ENCODE measurements around the gene TBC1D22A. TPM values are rescaled to one million over a fixed set of nuclear protein-coding genes. Genes with fewer than 3 reads are reported as not detected.

Gene TBC1D22A
- polyA plus RNA-seq, 1 donor from 2014 or later = 9.3 TPM

DNA sequence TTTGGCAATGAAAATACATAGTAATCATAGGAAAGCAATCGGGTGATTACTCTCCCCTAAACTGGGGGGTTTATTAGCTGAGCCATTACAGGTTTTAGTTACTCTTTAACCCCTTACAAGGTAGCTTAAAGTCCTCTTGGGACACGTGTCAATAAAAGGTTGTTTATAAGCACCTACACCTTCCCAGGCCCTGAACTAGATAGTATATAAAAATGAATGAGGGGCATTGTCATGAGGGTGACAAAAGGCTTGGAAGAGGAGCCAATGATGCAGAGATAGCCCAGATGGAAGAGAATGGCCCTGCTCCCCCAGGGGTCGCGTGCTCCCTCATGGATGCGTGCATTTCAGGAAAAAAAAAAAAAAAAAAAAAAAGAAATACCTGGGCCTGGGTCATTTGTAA, 276.9 kb downstream of the TBC1D22A start:
- no peak overlapping the region for H3K27ac ChIP-seq (ENCODE audit: low read length)
- no peak overlapping the region for H3K4me3 ChIP-seq (ENCODE audit: low read length)
- no peak overlapping the region for H3K4me2 ChIP-seq (ENCODE audit: low read length)
- no peaks in the 10 kb centered on the region for H3F3A ChIP-seq (ENCODE audit: insufficient read depth, low read length, poor library complexity, severe bottlenecking)
- no peak for TF ChIP-seq POLR2AphosphoS5 (IDR thresholded peaks at IDR 0.05)
- TF ChIP-seq SMC3 (conservative IDR thresholded peaks at IDR 0.05; ENCODE audit: poor library complexity) = no peak
- H3K9ac ChIP-seq (ENCODE audit: low read length) = no peak overlapping the region
- no peaks in the 10 kb centered on the region for H3K9me2 ChIP-seq (ENCODE audit: insufficient read depth, low read length)
- no peaks in the 10 kb centered on the region for H3K79me2 ChIP-seq (replicated peaks; ENCODE audit: insufficient read depth, low read length)
- H2AFZ ChIP-seq (ENCODE audit: low read depth, low read length) = no peak overlapping the region
- H3K27me3 ChIP-seq (ENCODE audit: insufficient read depth, low read depth, low read length) = no peaks in the 10 kb centered on the region
- no peaks in the 10 kb centered on the region for H3K9me3 ChIP-seq (ENCODE audit: low read length)
- no peaks in the 10 kb centered on the region for H4K20me1 ChIP-seq (ENCODE audit: insufficient read depth)
- H3K36me3 ChIP-seq (ENCODE audit: insufficient read depth, low read length) = no peaks in the 10 kb centered on the region

DNA sequence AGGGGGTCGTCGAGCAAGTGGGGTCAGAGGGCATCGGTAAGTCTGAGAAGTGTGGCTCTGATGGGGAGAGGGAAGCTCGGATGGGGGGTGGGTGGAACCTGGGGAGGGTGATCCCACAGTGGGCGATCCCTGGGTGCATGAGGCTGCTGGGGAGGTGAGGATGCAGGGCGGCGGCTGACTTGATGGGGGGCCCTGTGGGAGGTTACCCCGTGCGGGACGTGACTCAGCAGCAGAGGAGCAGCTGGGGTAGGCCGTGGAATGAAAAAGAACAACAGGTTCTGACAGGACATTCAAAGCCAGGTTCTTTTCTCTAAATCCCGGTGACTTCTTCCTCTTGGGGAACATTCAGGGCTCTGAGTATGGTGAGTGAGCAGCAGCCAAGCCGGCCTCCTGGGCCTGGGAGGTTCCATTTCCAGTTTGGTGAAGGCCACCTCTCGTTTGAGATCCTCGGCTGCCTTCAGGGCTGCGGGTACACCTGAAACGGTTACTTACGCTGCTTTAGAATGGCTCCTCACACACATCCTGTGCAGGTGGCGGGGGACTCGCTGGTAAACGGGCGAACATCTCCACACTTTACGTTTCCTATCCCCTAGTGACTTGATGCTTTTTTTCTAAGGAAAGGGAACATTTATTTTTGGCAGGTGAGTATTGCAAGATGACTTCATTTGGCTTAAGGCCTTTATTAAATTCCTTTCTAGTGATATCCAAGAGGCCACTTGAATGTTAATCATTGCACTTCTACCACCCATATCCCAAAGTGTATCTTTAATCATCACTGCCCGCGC, 278.2 kb downstream of the TBC1D22A start:
- H3F3A ChIP-seq (ENCODE audit: insufficient read depth, low read length, poor library complexity, severe bottlenecking) = no peaks in the 10 kb centered on the region
- no peaks in the 10 kb centered on the region for H3K36me3 ChIP-seq (ENCODE audit: insufficient read depth, low read length)
- no peaks in the 10 kb centered on the region for H3K27me3 ChIP-seq (ENCODE audit: insufficient read depth, low read depth, low read length)
- no peak overlapping the region for H2AFZ ChIP-seq (ENCODE audit: low read depth, low read length)
- no peaks in the 10 kb centered on the region for H3K9me2 ChIP-seq (ENCODE audit: insufficient read depth, low read length)
- no peak overlapping the region for H3K27ac ChIP-seq (ENCODE audit: low read length)
- no peaks in the 10 kb centered on the region for H3K79me2 ChIP-seq (replicated peaks; ENCODE audit: insufficient read depth, low read length)
- H3K4me2 ChIP-seq (ENCODE audit: low read length) = no peak overlapping the region
- no peaks in the 10 kb centered on the region for H4K20me1 ChIP-seq (ENCODE audit: insufficient read depth)
- H3K4me3 ChIP-seq (ENCODE audit: low read length) = no peak overlapping the region
- no peaks in the 10 kb centered on the region for H3K9me3 ChIP-seq (ENCODE audit: low read length)
- no peak overlapping the region for H3K9ac ChIP-seq (ENCODE audit: low read length)
- TF ChIP-seq, protein P1, sequence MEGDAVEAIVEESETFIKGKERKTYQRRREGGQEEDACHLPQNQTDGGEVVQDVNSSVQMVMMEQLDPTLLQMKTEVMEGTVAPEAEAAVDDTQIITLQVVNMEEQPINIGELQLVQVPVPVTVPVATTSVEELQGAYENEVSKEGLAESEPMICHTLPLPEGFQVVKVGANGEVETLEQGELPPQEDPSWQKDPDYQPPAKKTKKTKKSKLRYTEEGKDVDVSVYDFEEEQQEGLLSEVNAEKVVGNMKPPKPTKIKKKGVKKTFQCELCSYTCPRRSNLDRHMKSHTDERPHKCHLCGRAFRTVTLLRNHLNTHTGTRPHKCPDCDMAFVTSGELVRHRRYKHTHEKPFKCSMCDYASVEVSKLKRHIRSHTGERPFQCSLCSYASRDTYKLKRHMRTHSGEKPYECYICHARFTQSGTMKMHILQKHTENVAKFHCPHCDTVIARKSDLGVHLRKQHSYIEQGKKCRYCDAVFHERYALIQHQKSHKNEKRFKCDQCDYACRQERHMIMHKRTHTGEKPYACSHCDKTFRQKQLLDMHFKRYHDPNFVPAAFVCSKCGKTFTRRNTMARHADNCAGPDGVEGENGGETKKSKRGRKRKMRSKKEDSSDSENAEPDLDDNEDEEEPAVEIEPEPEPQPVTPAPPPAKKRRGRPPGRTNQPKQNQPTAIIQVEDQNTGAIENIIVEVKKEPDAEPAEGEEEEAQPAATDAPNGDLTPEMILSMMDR (IDR thresholded peaks at IDR 0.05; ENCODE audit: poor library complexity, severe bottlenecking) = no peak
- TF ChIP-seq EZH2 (IDR thresholded peaks at IDR 0.05; ENCODE audit: borderline replicate concordance, insufficient read depth, low read length, poor library complexity, severe bottlenecking) (no peak), MXI1 (conservative IDR thresholded peaks at IDR 0.05; ENCODE audit: poor library complexity, severe bottlenecking) (no peak), SMC3 (conservative IDR thresholded peaks at IDR 0.05; ENCODE audit: poor library complexity) (no peak), RAD21 (conservative IDR thresholded peaks at IDR 0.05) (no peak), EP300 (conservative IDR thresholded peaks at IDR 0.05; ENCODE audit: poor library complexity, severe bottlenecking) (no peak)

DNA sequence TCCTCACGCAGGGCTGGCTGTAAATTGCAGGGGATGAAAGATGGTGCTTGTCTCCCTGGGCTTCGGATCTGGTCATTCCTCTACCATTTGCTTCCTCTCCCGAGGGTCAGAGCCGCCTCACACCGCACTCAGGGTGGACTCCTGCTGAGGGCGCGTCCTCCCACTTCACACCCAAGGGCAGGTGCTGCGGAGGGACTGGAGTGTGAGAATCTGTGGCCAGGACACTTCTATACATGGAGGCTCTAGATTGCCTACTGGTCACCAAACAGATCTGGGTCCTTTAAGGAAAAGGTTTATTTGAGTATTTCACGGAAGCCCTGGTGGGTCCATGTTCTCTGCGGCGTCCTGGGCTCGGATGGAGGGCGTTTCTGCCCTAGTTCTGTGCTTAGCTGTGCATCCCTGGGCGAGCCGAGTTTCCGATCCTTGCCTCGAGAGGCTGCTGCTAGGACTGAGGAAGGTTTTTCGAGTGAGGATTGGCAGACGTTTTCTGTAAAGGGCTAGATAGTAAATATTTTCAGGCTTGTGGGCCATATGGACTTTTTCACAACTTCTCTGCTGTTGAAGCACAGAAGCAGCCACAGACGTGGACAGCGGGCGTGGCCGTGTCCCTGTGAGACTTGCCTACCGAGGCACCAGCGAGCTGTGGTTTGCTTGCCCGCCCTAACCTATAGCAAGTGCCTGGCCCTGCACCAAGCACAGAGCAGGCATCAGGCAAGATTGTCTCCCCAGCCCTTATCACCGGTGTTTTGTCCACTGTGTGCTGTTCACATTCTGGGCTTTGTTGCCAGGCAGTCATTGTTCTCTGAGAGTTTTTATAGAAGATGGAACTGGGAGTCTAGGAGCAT, 279.0 kb downstream of the TBC1D22A start:
- TF ChIP-seq TAF1 (IDR thresholded peaks at IDR 0.05; ENCODE audit: low read depth) = no peak
- TF ChIP-seq POLR2AphosphoS5 (IDR thresholded peaks at IDR 0.05) = no peak
- TF ChIP-seq SMC3 (conservative IDR thresholded peaks at IDR 0.05; ENCODE audit: poor library complexity) = no peak
- TF ChIP-seq EZH2 (IDR thresholded peaks at IDR 0.05; ENCODE audit: borderline replicate concordance, insufficient read depth, low read length, poor library complexity, severe bottlenecking) = no peak
- TF ChIP-seq RAD21 (conservative IDR thresholded peaks at IDR 0.05) = no peak
- TF ChIP-seq, protein P1 (IDR thresholded peaks at IDR 0.05; ENCODE audit: poor library complexity, severe bottlenecking) = no peak
- no peak for TF ChIP-seq EP300 (conservative IDR thresholded peaks at IDR 0.05; ENCODE audit: poor library complexity, severe bottlenecking)
- TF ChIP-seq, protein P2, sequence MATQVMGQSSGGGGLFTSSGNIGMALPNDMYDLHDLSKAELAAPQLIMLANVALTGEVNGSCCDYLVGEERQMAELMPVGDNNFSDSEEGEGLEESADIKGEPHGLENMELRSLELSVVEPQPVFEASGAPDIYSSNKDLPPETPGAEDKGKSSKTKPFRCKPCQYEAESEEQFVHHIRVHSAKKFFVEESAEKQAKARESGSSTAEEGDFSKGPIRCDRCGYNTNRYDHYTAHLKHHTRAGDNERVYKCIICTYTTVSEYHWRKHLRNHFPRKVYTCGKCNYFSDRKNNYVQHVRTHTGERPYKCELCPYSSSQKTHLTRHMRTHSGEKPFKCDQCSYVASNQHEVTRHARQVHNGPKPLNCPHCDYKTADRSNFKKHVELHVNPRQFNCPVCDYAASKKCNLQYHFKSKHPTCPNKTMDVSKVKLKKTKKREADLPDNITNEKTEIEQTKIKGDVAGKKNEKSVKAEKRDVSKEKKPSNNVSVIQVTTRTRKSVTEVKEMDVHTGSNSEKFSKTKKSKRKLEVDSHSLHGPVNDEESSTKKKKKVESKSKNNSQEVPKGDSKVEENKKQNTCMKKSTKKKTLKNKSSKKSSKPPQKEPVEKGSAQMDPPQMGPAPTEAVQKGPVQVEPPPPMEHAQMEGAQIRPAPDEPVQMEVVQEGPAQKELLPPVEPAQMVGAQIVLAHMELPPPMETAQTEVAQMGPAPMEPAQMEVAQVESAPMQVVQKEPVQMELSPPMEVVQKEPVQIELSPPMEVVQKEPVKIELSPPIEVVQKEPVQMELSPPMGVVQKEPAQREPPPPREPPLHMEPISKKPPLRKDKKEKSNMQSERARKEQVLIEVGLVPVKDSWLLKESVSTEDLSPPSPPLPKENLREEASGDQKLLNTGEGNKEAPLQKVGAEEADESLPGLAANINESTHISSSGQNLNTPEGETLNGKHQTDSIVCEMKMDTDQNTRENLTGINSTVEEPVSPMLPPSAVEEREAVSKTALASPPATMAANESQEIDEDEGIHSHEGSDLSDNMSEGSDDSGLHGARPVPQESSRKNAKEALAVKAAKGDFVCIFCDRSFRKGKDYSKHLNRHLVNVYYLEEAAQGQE (IDR thresholded peaks at IDR 0.05; ENCODE audit: borderline replicate concordance) = no peak
- TF ChIP-seq MXI1 (conservative IDR thresholded peaks at IDR 0.05; ENCODE audit: poor library complexity, severe bottlenecking) = no peak
- Histone ChIP-seq H3K9me2 (ENCODE audit: insufficient read depth, low read length) (no peaks in the 10 kb centered on the region), H3K4me2 (ENCODE audit: low read length) (no peak overlapping the region), H3K27me3 (ENCODE audit: insufficient read depth, low read depth, low read length) (no peaks in the 10 kb centered on the region), H3K9ac (ENCODE audit: low read length) (no peak overlapping the region), H3K79me2 (replicated peaks; ENCODE audit: insufficient read depth, low read length) (no peaks in the 10 kb centered on the region), H3F3A (ENCODE audit: insufficient read depth, low read length, poor library complexity, severe bottlenecking) (no peaks in the 10 kb centered on the region), H4K20me1 (ENCODE audit: insufficient read depth) (no peaks in the 10 kb centered on the region), H3K36me3 (ENCODE audit: insufficient read depth, low read length) (no peaks in the 10 kb centered on the region), H3K9me3 (ENCODE audit: low read length) (no peaks in the 10 kb centered on the region), H3K4me3 (ENCODE audit: low read length) (no peak overlapping the region), H3K27ac (ENCODE audit: low read length) (no peak overlapping the region), H2AFZ (ENCODE audit: low read depth, low read length) (no peak overlapping the region)
